AG04450 (cell line): ENCODE results near the gene RSPH4A. TPM values are rescaled to one million over a fixed set of nuclear protein-coding genes. Genes with fewer than 3 reads are reported as not detected.
A peak's percentile ranks its signal among the peaks of the same experiment; 100 is the strongest.

ENCODE experiments used
- CTCF ChIA-PET: fragments of 300-600, 350-600 bp; formaldehyde crosslinking; extraction: SDS; loops from one replicate; lab custom pipeline; 2022; ENCODE audit warnings: antibody characterized with exemption, inconsistent platforms; lab: Charles Lee
- POLR2A ChIA-PET: fragments of 350-600 bp; formaldehyde crosslinking; extraction: SDS; loops from one replicate; lab custom pipeline; 2021; ENCODE audit warnings: antibody characterized with exemption, inconsistent platforms; lab: Yijun Ruan, JAX
- DNase-seq: peaks from one replicate; pipeline ENCODE4 v3.0.0-alpha.2; 2011; ENCODE audit warnings: low read depth, low spot score
- H3K27ac ChIP-seq: one replicate; pipeline ENCODE4 v1.5.1; 2012; ENCODE audit warnings: low read depth, low read length, control low read depth
- H3K27me3 ChIP-seq: one replicate; pipeline ENCODE4 v1.6.0; 2012; ENCODE audit warnings: low read length; ENCODE audit not compliant: control insufficient read depth, insufficient read depth
- H3K4me3 ChIP-seq: 2 replicates; pipeline ENCODE4 v1.5.1; 2011; ENCODE audit warnings: mild to moderate bottlenecking, low read depth, low read length, control low read depth
- H3K9me3 ChIP-seq: 2 replicates; pipeline ENCODE4 v1.5.1; 2012; ENCODE audit warnings: low read length; ENCODE audit not compliant: control insufficient read depth, insufficient read depth
- CTCF ChIP-seq: IDR thresholded peaks from 2 replicates; pipeline ENCODE4 v1.5.1; 2011; ENCODE audit warnings: low read depth, low read length, control low read depth, inconsistent platforms
- polyA plus RNA-seq: library from polyadenylated mRNA; depleted of rRNA; stranded (reverse); fragments of >200 nt; gene quantifications from 2 replicates; pipeline ENCODE4 v1.2.3, GENCODE V29; 2011

RSPH4A gene
- polyA plus RNA-seq, 1 experiment: 0.09 TPM

- Histone ChIP-seq H3K4me3 (no peak overlapping the region), H3K27ac (no peak overlapping the region), H3K27me3 (no peaks in the 10 kb centered on the region), H3K9me3 (no peaks in the 10 kb centered on the region)
- DNase-seq: no peak
- no peak for TF ChIP-seq CTCF
- ChIA-PET POLR2A (no interaction called here), CTCF (interaction anchor here (0.6 to 1.3 kb wide), 3 partner anchors 21 to 155 kb away, joined by 3 read pairs; no protein-coding TSS in a partner anchor)
These were observed 7.9 kb downstream of the RSPH4A start for GRCh38 chr6:116624036-116624805.

- CTCF ChIA-PET: no interaction called here
- no peaks in the 10 kb centered on the region for H3K27me3 ChIP-seq
These were observed 9.6 kb downstream of the RSPH4A start for GRCh38 chr6:116625872-116626271.

GRCh38 chr6:116629563-116629981, 13.3 kb downstream of the RSPH4A start:
- no peak for DNase-seq
- Histone ChIP-seq H3K27me3 (no peaks in the 10 kb centered on the region), H3K27ac (no peak overlapping the region), H3K4me3 (no peak overlapping the region), H3K9me3 (no peaks in the 10 kb centered on the region)
- POLR2A ChIA-PET: no interaction called here
- no peak for TF ChIP-seq CTCF
- CTCF ChIA-PET: interaction anchor here (0.9 kb wide), 1 partner anchor 411 kb away, joined by 3 read pairs; no protein-coding TSS in a partner anchor

More at GRCh38 chr6:116625872-116626271, 9.6 kb downstream of the RSPH4A start:
- Histone ChIP-seq H3K27ac (no peak overlapping the region), H3K4me3 (no peak overlapping the region), H3K9me3 (no peaks in the 10 kb centered on the region)
- DNase-seq: no peak
- POLR2A ChIA-PET: no interaction called here
- no peak for TF ChIP-seq CTCF

- Histone ChIP-seq H3K4me3 (no peak overlapping the region), H3K27me3 (no peaks in the 10 kb centered on the region), H3K27ac (no peak overlapping the region), H3K9me3 (no peaks in the 10 kb centered on the region)
- DNase-seq: no peak
- CTCF ChIA-PET: no interaction called here
- POLR2A ChIA-PET: no interaction called here
- TF ChIP-seq CTCF: no peak
These were observed 15.2 kb downstream of the RSPH4A start for GRCh38 chr6:116631379-116631990.

GRCh38 chr6:116633685-116634084, 17.4 kb downstream of the RSPH4A start:
- POLR2A ChIA-PET: no interaction called here
- peak; percentile 21; the same call in 1 of the 2 replicates for TF ChIP-seq CTCF
- no peak for DNase-seq
- H3K4me3 ChIP-seq: no peak overlapping the region
- no peak overlapping the region for H3K27ac ChIP-seq
- H3K9me3 ChIP-seq: peaks cover under 1% of the 10 kb centered on the region; the same call in 1 of the 2 replicates
- CTCF ChIA-PET: no interaction called here
- H3K27me3 ChIP-seq: no peaks in the 10 kb centered on the region
